Stimulated activated CD8-positive, alpha-beta memory T cell treated with anti-CD3 and anti-CD28 coated beads, Interleukin-7, amount 100 ng/mL, for 1 hour (primary cell): ENCODE data around the gene CTPS1.

Source experiments
- DNase-seq, 2 donors: peaks; one replicate each; pipeline ENCODE4 v3.0.0-alpha.2; 2020; ENCODE audit warnings: low read depth in 2 of 2

The CTPS1 gene

GRCh38 chr1:40997096-40997495 lies 17.6 kb downstream of the CTPS1 start:
- no peak for DNase-seq

- DNase-seq: no peak
Measured at GRCh38 chr1:40998668-40999067, 19.2 kb downstream of the CTPS1 start.

- no peak for DNase-seq
Measured at GRCh38 chr1:41003127-41003639, 23.7 kb downstream of the CTPS1 start.

GRCh38 chr1:41003640-41004220 lies 24.2 kb downstream of the CTPS1 start:
- peak; percentile 63 to 72 for DNase-seq

GRCh38 chr1:41005876-41006275 lies 26.4 kb downstream of the CTPS1 start:
- no peak for DNase-seq

GRCh38 chr1:41006942-41007865 lies 27.7 kb downstream of the CTPS1 start:
- DNase-seq: no peak

GRCh38 chr1:41009466-41009865 lies 30.0 kb downstream of the CTPS1 start:
- DNase-seq: no peak

GRCh38 chr1:41010345-41010744 lies 30.8 kb downstream of the CTPS1 start:
- no peak for DNase-seq

- DNase-seq: no peak
Measured at GRCh38 chr1:41013024-41013423, 33.5 kb downstream of the CTPS1 start.

GRCh38 chr1:41013796-41014195 lies 34.3 kb downstream of the CTPS1 start:
- no peak for DNase-seq

GRCh38 chr1:41014871-41015270 lies 35.4 kb downstream of the CTPS1 start:
- DNase-seq: no peak

- no peak for DNase-seq
Measured at GRCh38 chr1:41015281-41015896, 35.9 kb downstream of the CTPS1 start.

- DNase-seq: no peak
Measured at GRCh38 chr1:41015897-41016470, 36.5 kb downstream of the CTPS1 start.

- DNase-seq: no peak
Measured at GRCh38 chr1:41017141-41018017, 37.9 kb downstream of the CTPS1 start.

- no peak for DNase-seq
Measured at GRCh38 chr1:41018018-41018410, 38.5 kb downstream of the CTPS1 start.

- DNase-seq: no peak
Measured at GRCh38 chr1:41019353-41019745, 39.9 kb downstream of the CTPS1 start.

- no peak for DNase-seq
Measured at GRCh38 chr1:41020109-41020576, 40.6 kb downstream of the CTPS1 start.

GRCh38 chr1:41020654-41021053 lies 41.2 kb downstream of the CTPS1 start:
- no peak for DNase-seq

GRCh38 chr1:41021526-41022308 lies 42.2 kb downstream of the CTPS1 start, which contains the start of gene SLFNL1:
TSS of gene SLFNL1 (minus strand) at chr1:41021725. CDS start at chr1:41020660, 1,065 bp downstream.
- no peak for DNase-seq

GRCh38 chr1:41022424-41022823 lies 42.9 kb downstream of the CTPS1 start:
- no peak for DNase-seq
